ENCODE data around the gene ATP1A2.

DNA sequence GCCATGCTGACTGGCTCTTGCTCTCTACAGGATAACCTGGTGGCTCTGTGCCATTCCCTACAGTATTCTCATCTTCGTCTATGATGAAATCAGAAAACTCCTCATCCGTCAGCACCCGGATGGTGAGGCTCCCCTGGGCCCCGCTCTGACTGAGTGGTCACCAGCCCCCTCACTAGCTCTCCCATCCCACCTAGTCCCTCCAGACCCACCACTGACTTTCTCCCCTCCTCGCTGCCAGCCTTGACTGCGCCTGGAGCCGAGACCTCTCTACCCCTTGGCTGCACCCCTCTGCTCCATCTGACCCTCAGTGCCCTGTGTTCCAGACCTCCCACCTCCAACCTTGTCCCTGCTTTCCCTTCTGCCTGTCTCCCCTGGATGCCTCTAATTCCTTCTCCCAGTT lies 70.7 kb downstream of the ATP1A2 start:
- TF ChIP-seq, protein P1, sequence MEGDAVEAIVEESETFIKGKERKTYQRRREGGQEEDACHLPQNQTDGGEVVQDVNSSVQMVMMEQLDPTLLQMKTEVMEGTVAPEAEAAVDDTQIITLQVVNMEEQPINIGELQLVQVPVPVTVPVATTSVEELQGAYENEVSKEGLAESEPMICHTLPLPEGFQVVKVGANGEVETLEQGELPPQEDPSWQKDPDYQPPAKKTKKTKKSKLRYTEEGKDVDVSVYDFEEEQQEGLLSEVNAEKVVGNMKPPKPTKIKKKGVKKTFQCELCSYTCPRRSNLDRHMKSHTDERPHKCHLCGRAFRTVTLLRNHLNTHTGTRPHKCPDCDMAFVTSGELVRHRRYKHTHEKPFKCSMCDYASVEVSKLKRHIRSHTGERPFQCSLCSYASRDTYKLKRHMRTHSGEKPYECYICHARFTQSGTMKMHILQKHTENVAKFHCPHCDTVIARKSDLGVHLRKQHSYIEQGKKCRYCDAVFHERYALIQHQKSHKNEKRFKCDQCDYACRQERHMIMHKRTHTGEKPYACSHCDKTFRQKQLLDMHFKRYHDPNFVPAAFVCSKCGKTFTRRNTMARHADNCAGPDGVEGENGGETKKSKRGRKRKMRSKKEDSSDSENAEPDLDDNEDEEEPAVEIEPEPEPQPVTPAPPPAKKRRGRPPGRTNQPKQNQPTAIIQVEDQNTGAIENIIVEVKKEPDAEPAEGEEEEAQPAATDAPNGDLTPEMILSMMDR (IDR thresholded peaks at IDR 0.05; ENCODE audit: low read depth, low read length) = no peak
- no peak for TF ChIP-seq EZH2phosphoT487 (IDR thresholded peaks at IDR 0.05; ENCODE audit: low read depth)

Measured in OCI-LY3 (cell line).